HG03159 (cell line): ENCODE measurements around the gene CRYGA.
"Not testable (repeated sequence)": the region's sequence is repeated elsewhere in the genome, so short reads cannot be mapped to it uniquely, and the experiment has no call there.

ENCODE experiments used
- ATAC-seq: cut with Tn5 transposase; IDR thresholded peaks from one replicate; pipeline ENCODE4 v1.9.1; 2021; ENCODE audit warnings: mild to moderate bottlenecking, moderate library complexity; ENCODE audit not compliant: unreplicated experiment

Gene CRYGA

GRCh38 chr2:208164951-208165755 is 1.8 kb upstream of the CRYGA start:
- no peak for ATAC-seq

- ATAC-seq: no peak
Measured at GRCh38 chr2:208156439-208156838, 7.0 kb downstream of the CRYGA start.

GRCh38 chr2:208153156-208153555 is 10.2 kb downstream of the CRYGA start:
- ATAC-seq: no peak

- no peak for ATAC-seq
Measured at GRCh38 chr2:208150956-208151355, 12.4 kb downstream of the CRYGA start.

GRCh38 chr2:208150094-208150493 is 13.3 kb downstream of the CRYGA start:
- no peak for ATAC-seq

- ATAC-seq: no peak
Measured at GRCh38 chr2:208148803-208149202, 14.6 kb downstream of the CRYGA start.

GRCh38 chr2:208147759-208148158 is 15.6 kb downstream of the CRYGA start:
- no peak for ATAC-seq

- no peak for ATAC-seq
Measured at GRCh38 chr2:208147008-208147407, 16.4 kb downstream of the CRYGA start.

- no peak for ATAC-seq
Measured at GRCh38 chr2:208146006-208146405, 17.4 kb downstream of the CRYGA start, which contains the start of gene CRYGB. TSS of gene CRYGB (minus strand) at chr2:208146158. CDS start at chr2:208146120, 38 bp downstream.

- ATAC-seq: no peak
Measured at GRCh38 chr2:208142925-208143799, 20.2 kb downstream of the CRYGA start.

GRCh38 chr2:208142240-208142924 is 21.0 kb downstream of the CRYGA start:
- ATAC-seq: no peak

GRCh38 chr2:208139447-208139846 is 23.9 kb downstream of the CRYGA start:
- no peak for ATAC-seq

- not testable (repeated sequence) for ATAC-seq
Measured at GRCh38 chr2:208138334-208138733, 25.1 kb downstream of the CRYGA start.

- ATAC-seq: no peak
Measured at GRCh38 chr2:208136716-208137094, 26.7 kb downstream of the CRYGA start.

- ATAC-seq: no peak
Measured at GRCh38 chr2:208135794-208136715, 27.3 kb downstream of the CRYGA start.

GRCh38 chr2:208134928-208135586 is 28.3 kb downstream of the CRYGA start:
- ATAC-seq: no peak

- ATAC-seq: no peak
Measured at GRCh38 chr2:208130712-208131110, 32.7 kb downstream of the CRYGA start.

- ATAC-seq: no peak
Measured at GRCh38 chr2:208129744-208130711, 33.4 kb downstream of the CRYGA start, which contains the start of gene CRYGC. TSS of gene CRYGC (minus strand) at chr2:208129828. CDS start at chr2:208129792, 36 bp downstream.
